Endodermal cell (in vitro differentiated cells): Measurements from ENCODE around the gene ZNF831. TPM values are rescaled to one million over a fixed set of nuclear protein-coding genes. Genes with fewer than 3 reads are reported as not detected.

Experiments used
- DNase-seq: peaks from one replicate; pipeline ENCODE4 v3.0.0-alpha.2; 2017
- H3K27ac ChIP-seq: 2 replicates; pipeline ENCODE4 v1.5.1; 2013; ENCODE audit warnings: mild to moderate bottlenecking, low read depth, low read length, moderate library complexity
- H3K27me3 ChIP-seq: 2 replicates; pipeline ENCODE4 v1.6.1; 2013; ENCODE audit warnings: mild to moderate bottlenecking, low read length, moderate library complexity; ENCODE audit not compliant: insufficient read depth, control insufficient read depth, poor library complexity, severe bottlenecking
- H3K36me3 ChIP-seq: 2 replicates; pipeline ENCODE4 v1.7.0; 2013; ENCODE audit warnings: mild to moderate bottlenecking, low read length, moderate library complexity; ENCODE audit not compliant: control insufficient read depth, insufficient read depth
- H3K4me1 ChIP-seq: one replicate; pipeline ENCODE4 v1.7.0; 2013; ENCODE audit warnings: low read length; ENCODE audit not compliant: control insufficient read depth, insufficient read depth
- H3K4me3 ChIP-seq: 2 replicates; pipeline ENCODE4 v1.5.1; 2013; ENCODE audit warnings: mild to moderate bottlenecking, low read length, moderate library complexity
- H3K9ac ChIP-seq: 2 replicates; pipeline ENCODE4 v1.6.1; 2013; ENCODE audit warnings: mild to moderate bottlenecking, low read length, moderate library complexity; ENCODE audit not compliant: poor library complexity, severe bottlenecking; ENCODE audit errors: extremely low read depth
- H3K9me3 ChIP-seq: 2 replicates; pipeline ENCODE4 v1.6.1; 2013; ENCODE audit warnings: mild to moderate bottlenecking, low read length, moderate library complexity; ENCODE audit not compliant: control insufficient read depth
- H3K27ac Mint-ChIP-seq: 2 replicates; pipeline ENCODE4 v1.8.0; 2020; ENCODE audit warnings: mixed read lengths
- H3K27me3 Mint-ChIP-seq: 2 replicates; pipeline ENCODE4 v1.8.0; 2021; ENCODE audit warnings: mild to moderate bottlenecking, mixed read lengths; ENCODE audit not compliant: insufficient read depth
- H3K36me3 Mint-ChIP-seq: 2 replicates; pipeline ENCODE4 v1.8.0; 2020; ENCODE audit warnings: low read depth, mixed read lengths
- H3K4me1 Mint-ChIP-seq: 2 replicates; pipeline ENCODE4 v1.8.0; 2020; ENCODE audit warnings: mixed read lengths
- H3K4me3 Mint-ChIP-seq: 2 replicates; pipeline ENCODE4 v1.8.0; 2020; ENCODE audit warnings: mild to moderate bottlenecking, moderate library complexity, mixed read lengths
- H3K9me3 Mint-ChIP-seq: 2 replicates; pipeline ENCODE4 v1.8.0; 2020; ENCODE audit warnings: mild to moderate bottlenecking, mixed read lengths
- CTCF ChIP-seq: fragments of 200-600 bp; sonication (generic); conservative IDR thresholded peaks from 2 replicates; pipeline ENCODE4 v1.5.0; 2021; ENCODE audit warnings: antibody characterized with exemption, mild to moderate bottlenecking
- WGBS, 2 experiments: methylation state at CpG; one replicate each; pipeline versions ENCODE4 v1.1.5 to v1.1.7; 2013; ENCODE audit warnings: missing lambda C conversion rate in 2 of 2, mixed read lengths in 1 of 2; ENCODE audit not compliant: insufficient coverage in 1 of 2, insufficient read length in 1 of 2; 5-methylcytosine and 5-hydroxymethylcytosine counted together
- total RNA-seq, 2 donors: library from RNA; stranded (reverse); fragmentation: NEBNext Ultra II Directional in 1 of 2; extraction: Animal tissue kit (Norgen Biotek cat#: 25700) in 1 of 2; gene quantifications; 2 replicates in 1 of 2; 3 replicates in 1 of 2; pipeline ENCODE4 v1.2.1, GENCODE V29; 2021

ZNF831 gene
- total RNA-seq, 2 donors from 2014 or later, result not detected

- Mint-ChIP-seq H3K27me3 (peaks cover 24% of the 10 kb centered on the region), H3K9me3 (peaks cover 10% of the 10 kb centered on the region), H3K36me3 (no peaks in the 10 kb centered on the region), H3K27ac (no peak overlapping the region), H3K4me3 (no peak overlapping the region), H3K4me1 (peaks cover 19% of the 10 kb centered on the region)
- DNase-seq, result no peak
- Histone ChIP-seq H3K4me3 (no peak overlapping the region), H3K9ac (no peak overlapping the region), H3K27me3 (no peaks in the 10 kb centered on the region), H3K4me1 (peaks cover 19% of the 10 kb centered on the region), H3K27ac (no peak overlapping the region), H3K9me3 (no peaks in the 10 kb centered on the region), H3K36me3 (no peaks in the 10 kb centered on the region)
- TF ChIP-seq CTCF, result no peak
- WGBS, 2 experiments, result 71 to 89% methylated on average over 11 to 16 of the region's 16 CpGs
Measured at GRCh38 chr20:59184880-59185447, 21.3 kb downstream of the ZNF831 start.

GRCh38 chr20:59185809-59186208 lies 22.2 kb downstream of the ZNF831 start:
- WGBS, 2 experiments, result 49 to 86% methylated on average over 4 to 6 of the region's 6 CpGs
- Histone ChIP-seq H3K9ac (no peak overlapping the region), H3K4me1 (peaks cover 19% of the 10 kb centered on the region), H3K9me3 (no peaks in the 10 kb centered on the region), H3K36me3 (no peaks in the 10 kb centered on the region), H3K27ac (no peak overlapping the region), H3K4me3 (no peak overlapping the region), H3K27me3 (no peaks in the 10 kb centered on the region)
- no peak overlapping the region for H3K27ac Mint-ChIP-seq
- H3K36me3 Mint-ChIP-seq, result no peaks in the 10 kb centered on the region
- H3K9me3 Mint-ChIP-seq, result peaks cover 8% of the 10 kb centered on the region
- H3K27me3 Mint-ChIP-seq, result peaks cover 28% of the 10 kb centered on the region
- no peak for DNase-seq
- no peak overlapping the region for H3K4me3 Mint-ChIP-seq
- peaks cover 19% of the 10 kb centered on the region for H3K4me1 Mint-ChIP-seq
- no peak for TF ChIP-seq CTCF

- Mint-ChIP-seq H3K4me3 (no peak overlapping the region), H3K4me1 (peaks cover 18% of the 10 kb centered on the region), H3K27me3 (peaks cover 20% of the 10 kb centered on the region), H3K9me3 (no peaks in the 10 kb centered on the region), H3K27ac (no peak overlapping the region), H3K36me3 (no peaks in the 10 kb centered on the region)
- peak; percentile 18 for DNase-seq
- Histone ChIP-seq H3K9ac (no peak overlapping the region), H3K9me3 (no peaks in the 10 kb centered on the region), H3K27me3 (no peaks in the 10 kb centered on the region), H3K36me3 (no peaks in the 10 kb centered on the region), H3K4me3 (no peak overlapping the region), H3K27ac (no peak overlapping the region), H3K4me1 (peaks cover 13% of the 10 kb centered on the region)
- WGBS, 2 experiments, result 85 to 89% methylated on average over 4 to 5 of the region's 5 CpGs
- no peak for TF ChIP-seq CTCF
Measured at GRCh38 chr20:59190466-59190865, 26.8 kb downstream of the ZNF831 start.
